ENCODE data around the gene USP21. TPM values are rescaled to one million over a fixed set of nuclear protein-coding genes. Genes with fewer than 3 reads are reported as not detected.
A peak's percentile ranks its signal among the peaks of the same experiment; 100 is the strongest.

USP21 gene
- total and polyA plus RNA-seq, 9 of the 15 experiments (the other 6 are each of a cell fraction or from before 2014, with no cell fraction given), result 4.9 to 52.4 (median 21.6) TPM

DNA sequence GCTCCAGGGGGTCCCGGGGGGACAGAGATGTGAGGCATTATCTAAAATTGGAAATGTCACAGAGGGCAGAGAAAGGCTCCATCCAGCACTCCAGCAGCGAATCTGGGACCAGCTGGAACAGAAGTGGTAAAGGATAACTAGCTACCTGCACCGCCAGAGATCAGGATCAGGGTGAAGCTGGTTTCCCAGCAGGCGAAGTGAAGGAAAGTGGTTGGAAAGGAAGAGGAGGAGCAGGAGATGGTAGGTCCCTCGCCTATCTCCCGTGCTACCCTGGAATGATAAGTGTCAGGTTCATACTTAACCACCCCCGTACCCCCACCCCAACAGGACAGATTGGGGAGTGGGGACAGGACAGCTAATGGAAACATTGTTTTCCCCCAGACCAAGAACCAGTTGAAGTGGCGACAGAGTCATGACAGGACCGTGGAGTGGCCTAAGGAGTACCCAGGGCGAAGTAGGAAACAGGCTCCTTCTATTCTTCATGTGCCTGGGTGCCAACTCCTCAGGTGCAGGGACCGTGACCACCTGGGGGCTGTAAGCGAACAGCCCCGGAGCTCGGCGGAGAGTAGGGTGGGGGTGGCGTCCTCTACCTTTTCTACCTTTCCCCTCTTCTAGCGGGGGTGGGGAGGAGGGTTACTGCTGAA lies 17.3 kb downstream of the USP21 start:
- no peak for FAIRE-seq

More for the DNA sequence above, 17.3 kb downstream of the USP21 start:
- Histone ChIP-seq H4K20me1 (replicated peaks; ENCODE audit: control insufficient read depth, insufficient read depth, low read length) (no peaks in the 10 kb centered on the region), H3K79me2 (ENCODE audit: control insufficient read depth, insufficient read depth, low read length) (peaks cover 26% of the 10 kb centered on the region), H3K27ac (ENCODE audit: extremely low read depth, low read depth, low read length) (peak overlapping the region; percentile 96), H3K4me2 (ENCODE audit: insufficient read depth, low read length) (peak overlapping the region; percentile 99), H3K4me1 (replicated peaks in 1 of 2; ENCODE audit: control insufficient read depth in 2 of 2, insufficient read depth in 2 of 2, low read length in 2 of 2) (peaks cover 19 to 40% of the 10 kb centered on the region in 2 experiments; a peak in 4 of 5 replicates), H3K9me1 (ENCODE audit: control insufficient read depth, insufficient read depth, low read length) (no peaks in the 10 kb centered on the region), H3K36me3 (ENCODE audit: control insufficient read depth, insufficient read depth, low read length) (peaks cover 47% of the 10 kb centered on the region), H2AFZ (ENCODE audit: low read depth, low read length) (peak overlapping the region; percentile 98), H3K4me3 (peak overlapping the region; percentile 90), H3K9ac (ENCODE audit: insufficient read depth in 1 of 2, low read depth in 2 of 2, low read length in 2 of 2) (peak overlapping the region; percentile 87 to 96), H3K27me3 (ENCODE audit: control insufficient read depth in 2 of 2, insufficient read depth in 2 of 2, low read length in 2 of 2) (no peaks in the 10 kb centered on the region), H3K9me3 (replicated peaks; ENCODE audit: control insufficient read depth, insufficient read depth, low read depth, low read length) (no peaks in the 10 kb centered on the region)
- peak; percentile 7; the same call in 2 of the 3 replicates for ATAC-seq
- no peak for TF ChIP-seq STAT5A (IDR thresholded peaks at IDR 0.05; ENCODE audit: borderline replicate concordance, low read length)
- TF ChIP-seq RAD51 (IDR thresholded peaks at IDR 0.05; ENCODE audit: borderline replicate concordance, low read depth), result no peak
- TF ChIP-seq, protein P1, sequence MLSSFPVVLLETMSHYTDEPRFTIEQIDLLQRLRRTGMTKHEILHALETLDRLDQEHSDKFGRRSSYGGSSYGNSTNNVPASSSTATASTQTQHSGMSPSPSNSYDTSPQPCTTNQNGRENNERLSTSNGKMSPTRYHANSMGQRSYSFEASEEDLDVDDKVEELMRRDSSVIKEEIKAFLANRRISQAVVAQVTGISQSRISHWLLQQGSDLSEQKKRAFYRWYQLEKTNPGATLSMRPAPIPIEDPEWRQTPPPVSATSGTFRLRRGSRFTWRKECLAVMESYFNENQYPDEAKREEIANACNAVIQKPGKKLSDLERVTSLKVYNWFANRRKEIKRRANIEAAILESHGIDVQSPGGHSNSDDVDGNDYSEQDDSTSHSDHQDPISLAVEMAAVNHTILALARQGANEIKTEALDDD (IDR thresholded peaks at IDR 0.05), result peak; percentile 45
- TF ChIP-seq, protein P2, sequence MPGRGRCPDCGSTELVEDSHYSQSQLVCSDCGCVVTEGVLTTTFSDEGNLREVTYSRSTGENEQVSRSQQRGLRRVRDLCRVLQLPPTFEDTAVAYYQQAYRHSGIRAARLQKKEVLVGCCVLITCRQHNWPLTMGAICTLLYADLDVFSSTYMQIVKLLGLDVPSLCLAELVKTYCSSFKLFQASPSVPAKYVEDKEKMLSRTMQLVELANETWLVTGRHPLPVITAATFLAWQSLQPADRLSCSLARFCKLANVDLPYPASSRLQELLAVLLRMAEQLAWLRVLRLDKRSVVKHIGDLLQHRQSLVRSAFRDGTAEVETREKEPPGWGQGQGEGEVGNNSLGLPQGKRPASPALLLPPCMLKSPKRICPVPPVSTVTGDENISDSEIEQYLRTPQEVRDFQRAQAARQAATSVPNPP (IDR thresholded peaks at IDR 0.05; ENCODE audit: borderline replicate concordance, insufficient read depth, insufficient read length), result no peak
- TF ChIP-seq, protein P3, sequence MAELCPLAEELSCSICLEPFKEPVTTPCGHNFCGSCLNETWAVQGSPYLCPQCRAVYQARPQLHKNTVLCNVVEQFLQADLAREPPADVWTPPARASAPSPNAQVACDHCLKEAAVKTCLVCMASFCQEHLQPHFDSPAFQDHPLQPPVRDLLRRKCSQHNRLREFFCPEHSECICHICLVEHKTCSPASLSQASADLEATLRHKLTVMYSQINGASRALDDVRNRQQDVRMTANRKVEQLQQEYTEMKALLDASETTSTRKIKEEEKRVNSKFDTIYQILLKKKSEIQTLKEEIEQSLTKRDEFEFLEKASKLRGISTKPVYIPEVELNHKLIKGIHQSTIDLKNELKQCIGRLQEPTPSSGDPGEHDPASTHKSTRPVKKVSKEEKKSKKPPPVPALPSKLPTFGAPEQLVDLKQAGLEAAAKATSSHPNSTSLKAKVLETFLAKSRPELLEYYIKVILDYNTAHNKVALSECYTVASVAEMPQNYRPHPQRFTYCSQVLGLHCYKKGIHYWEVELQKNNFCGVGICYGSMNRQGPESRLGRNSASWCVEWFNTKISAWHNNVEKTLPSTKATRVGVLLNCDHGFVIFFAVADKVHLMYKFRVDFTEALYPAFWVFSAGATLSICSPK (IDR thresholded peaks at IDR 0.05; ENCODE audit: borderline replicate concordance), result no peak
- peak; percentile 18; the same call in 1 of the 2 replicates for TF ChIP-seq STAG1 (CRISPR knock-in tag; IDR thresholded peaks at IDR 0.05; ENCODE audit: borderline replicate concordance)
- no peak for TF ChIP-seq HCFC1 (IDR thresholded peaks at IDR 0.05; ENCODE audit: low read depth, low read length)
- no peak for TF ChIP-seq ZNF212 (CRISPR knock-in tag; IDR thresholded peaks at IDR 0.05)
- TF ChIP-seq, protein P4, sequence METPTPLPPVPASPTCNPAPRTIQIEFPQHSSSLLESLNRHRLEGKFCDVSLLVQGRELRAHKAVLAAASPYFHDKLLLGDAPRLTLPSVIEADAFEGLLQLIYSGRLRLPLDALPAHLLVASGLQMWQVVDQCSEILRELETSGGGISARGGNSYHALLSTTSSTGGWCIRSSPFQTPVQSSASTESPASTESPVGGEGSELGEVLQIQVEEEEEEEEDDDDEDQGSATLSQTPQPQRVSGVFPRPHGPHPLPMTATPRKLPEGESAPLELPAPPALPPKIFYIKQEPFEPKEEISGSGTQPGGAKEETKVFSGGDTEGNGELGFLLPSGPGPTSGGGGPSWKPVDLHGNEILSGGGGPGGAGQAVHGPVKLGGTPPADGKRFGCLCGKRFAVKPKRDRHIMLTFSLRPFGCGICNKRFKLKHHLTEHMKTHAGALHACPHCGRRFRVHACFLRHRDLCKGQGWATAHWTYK (CRISPR knock-in tag; IDR thresholded peaks at IDR 0.05), result no peak
- TF ChIP-seq BHLHE40 (IDR thresholded peaks at IDR 0.05; ENCODE audit: low read length), result peak; percentile 10; the same call in 1 of the 2 replicates
- no peak for TF ChIP-seq MECOM (CRISPR knock-in tag; IDR thresholded peaks at IDR 0.05)
- ChIA-PET POLR2A (interaction anchor here (0.5 to 2.3 kb wide), 10 partner anchors 9 to 332 kb away, joined by 3 to 33 read pairs (median 3); partner anchors contain the start of gene PPOX), CTCF (ENCODE audit: low intra/inter-chr PET ratio) (no interaction called here)
- intact Hi-C loops (cut with micrococcal nuclease) (loop anchor here (1.0 to 10.0 kb wide), 6 partner anchors 10 to 342 kb away; partner anchors contain the start of genes PPOX and USP21), in situ Hi-C loops (cut with MboI) (no loop called here)
- BruUV-seq (replicated peaks), result no TSS peak
- peak in 1 of 4 experiments; percentile 23 for DNase-seq (ENCODE audit: extremely low read depth in 1 of 4, low spot score in 3 of 4)
- WGBS (ENCODE audit: insufficient coverage, low coverage, missing lambda C conversion rate), result 6% methylated on average over 15 of the region's 17 CpGs
